SU-DHL-6 (cell line): Measurements from ENCODE around the gene PLD3.
A peak's percentile ranks its signal among the peaks of the same experiment; 100 is the strongest.

Experiments used
- H2AFZ ChIP-seq: fragments of 200-600 bp; sonication (generic); 2 replicates; pipeline ENCODE4 v1.6.1; 2014; ENCODE audit warnings: low read depth, mild to moderate bottlenecking, moderate library complexity, mixed read lengths, antibody characterized with exemption, low read length; ENCODE audit not compliant: severe bottlenecking
- H3F3A ChIP-seq: fragments of 200-600 bp; shearing (Covaris generic); 2 replicates; pipeline ENCODE4 v1.6.0; 2016; ENCODE audit warnings: antibody characterized with exemption, mild to moderate bottlenecking; ENCODE audit not compliant: insufficient read depth
- H3K27ac ChIP-seq: fragments of 200-600 bp; sonication (generic); 2 replicates; pipeline ENCODE4 v1.5.1; 2016; ENCODE audit warnings: low read depth, mild to moderate bottlenecking, low read length, moderate library complexity, mixed read lengths
- H3K27me3 ChIP-seq: fragments of 200-600 bp; sonication (generic), shearing (Covaris generic); 2 replicates; pipeline ENCODE4 v1.6.0; 2014; ENCODE audit warnings: mild to moderate bottlenecking, low read length
- H3K36me3 ChIP-seq: fragments of 200-600 bp; sonication (generic); 2 replicates; pipeline ENCODE4 v1.6.1; 2014; ENCODE audit warnings: mild to moderate bottlenecking, low read length, mixed read lengths
- H3K4me2 ChIP-seq: fragments of 300-600, 200-600 bp; shearing (Covaris generic), sonication (generic); 2 replicates; pipeline ENCODE4 v1.6.0; 2014; ENCODE audit warnings: low read length, low read depth, mild to moderate bottlenecking; ENCODE audit not compliant: poor library complexity, severe bottlenecking
- H3K4me3 ChIP-seq: fragments of 200-600 bp; sonication (generic); 2 replicates; pipeline ENCODE4 v1.5.1; 2014; ENCODE audit warnings: antibody characterized with exemption, low read length, mild to moderate bottlenecking, mixed read lengths; ENCODE audit not compliant: insufficient read depth, poor library complexity, severe bottlenecking
- H3K79me2 ChIP-seq: fragments of 200-600 bp; sonication (generic); 2 replicates; pipeline ENCODE4 v1.6.1; 2014; ENCODE audit warnings: mild to moderate bottlenecking, low read length, moderate library complexity; ENCODE audit not compliant: insufficient read depth
- H3K9ac ChIP-seq: fragments of 200-600 bp; sonication (generic); 2 replicates; pipeline ENCODE4 v1.7.0; 2014; ENCODE audit warnings: mild to moderate bottlenecking, low read length
- H3K9me2 ChIP-seq: fragments of 200-600 bp; sonication (generic); replicated peaks from 2 replicates; pipeline ENCODE4 v1.6.1; 2014; ENCODE audit warnings: low read length; ENCODE audit not compliant: insufficient read depth
- H3K9me3 ChIP-seq: fragments of 200-600 bp; sonication (generic); 2 replicates; pipeline ENCODE4 v1.6.1; 2014; ENCODE audit warnings: low read length, mixed read lengths; ENCODE audit not compliant: insufficient read depth
- H4K20me1 ChIP-seq: fragments of 200-600 bp; sonication (generic); 2 replicates; pipeline ENCODE4 v1.6.1; 2014; ENCODE audit warnings: low read depth, mild to moderate bottlenecking, antibody characterized with exemption, low read length, moderate library complexity, mixed read lengths
- CTCF ChIP-seq: fragments of 200-600 bp; sonication (generic); IDR thresholded peaks from one replicate; pipeline ENCODE4 v1.5.1; 2017; ENCODE audit warnings: antibody characterized with exemption, mild to moderate bottlenecking, low read length, moderate library complexity; ENCODE audit not compliant: insufficient read depth, poor library complexity, severe bottlenecking
- EZH2phosphoT487 ChIP-seq: fragments of 200-600 bp; sonication (generic), shearing (Covaris generic); conservative IDR thresholded peaks from 2 replicates; pipeline ENCODE4 v1.6.1; 2018; ENCODE audit warnings: mild to moderate bottlenecking, antibody characterized with exemption, low read length, moderate library complexity, mixed read lengths

PLD3 gene

GRCh38 chr19:40365010-40365409, 16.5 kb downstream of the PLD3 start:
- H3K9me2 ChIP-seq, result no peaks in the 10 kb centered on the region
- no peaks in the 10 kb centered on the region for H3K27me3 ChIP-seq
- no peak overlapping the region for H3K27ac ChIP-seq
- no peaks in the 10 kb centered on the region for H3K9me3 ChIP-seq
- H3K9ac ChIP-seq, result peak overlapping the region; percentile 45
- no peaks in the 10 kb centered on the region for H4K20me1 ChIP-seq
- no peaks in the 10 kb centered on the region for H3K79me2 ChIP-seq
- H2AFZ ChIP-seq, result peak overlapping the region; percentile 79
- H3K4me3 ChIP-seq, result peak overlapping the region; percentile 43
- no peaks in the 10 kb centered on the region for H3K36me3 ChIP-seq
- no peak for TF ChIP-seq EZH2phosphoT487
- no peak for TF ChIP-seq CTCF
- H3K4me2 ChIP-seq, result peak overlapping the region; percentile 73
- H3F3A ChIP-seq, result no peaks in the 10 kb centered on the region

DNA sequence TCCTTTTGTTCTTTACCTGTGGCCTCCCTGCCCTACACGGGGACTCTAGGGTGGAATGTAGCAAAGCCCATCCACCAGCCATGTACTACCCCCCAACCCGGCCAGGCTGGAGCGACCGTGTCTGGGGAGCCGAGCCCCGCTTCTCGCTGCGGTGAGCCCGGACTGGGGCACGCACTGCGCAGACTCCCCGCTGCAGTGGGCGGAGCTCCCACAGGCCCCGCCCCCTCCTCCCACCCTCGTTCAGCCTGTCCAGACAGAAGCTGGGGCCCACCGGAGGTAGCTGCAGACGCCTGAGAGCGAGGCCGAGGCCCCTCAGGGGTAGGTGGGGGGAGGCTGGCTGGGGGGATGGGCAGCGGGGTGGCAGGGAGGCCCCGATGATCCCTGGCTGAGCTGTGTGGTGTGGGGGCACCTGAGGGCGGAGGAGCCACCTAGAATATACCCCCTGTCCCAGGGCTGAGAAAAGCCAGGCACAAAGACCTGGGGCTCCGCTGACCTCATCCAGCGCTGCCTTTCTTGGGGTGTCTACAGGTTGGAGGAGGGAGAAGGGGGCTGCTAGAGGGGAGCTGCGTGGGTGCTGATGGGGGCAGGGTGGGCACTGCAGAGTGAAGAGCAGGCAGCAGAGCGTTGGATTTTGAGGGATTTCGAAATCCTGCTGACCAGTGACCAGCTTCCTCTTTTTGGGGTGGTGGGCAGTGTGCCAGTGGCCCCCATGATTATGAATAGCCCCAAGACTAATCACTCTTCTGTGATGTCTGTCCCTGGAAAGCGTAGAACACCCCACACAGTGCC, 17.3 kb downstream of the PLD3 start:
- H3K79me2 ChIP-seq, result no peaks in the 10 kb centered on the region
- peak overlapping the region; percentile 79 for H2AFZ ChIP-seq
- peak overlapping the region; percentile 73 for H3K4me2 ChIP-seq
- no peak for TF ChIP-seq CTCF
- TF ChIP-seq EZH2phosphoT487, result no peak
- no peaks in the 10 kb centered on the region for H3F3A ChIP-seq
- H3K9me3 ChIP-seq, result no peaks in the 10 kb centered on the region
- H3K27ac ChIP-seq, result no peak overlapping the region
- no peaks in the 10 kb centered on the region for H3K36me3 ChIP-seq
- H3K9ac ChIP-seq, result peak overlapping the region; percentile 45
- no peaks in the 10 kb centered on the region for H4K20me1 ChIP-seq
- peak overlapping the region; percentile 43 for H3K4me3 ChIP-seq
- no peaks in the 10 kb centered on the region for H3K9me2 ChIP-seq
- H3K27me3 ChIP-seq, result no peaks in the 10 kb centered on the region

DNA sequence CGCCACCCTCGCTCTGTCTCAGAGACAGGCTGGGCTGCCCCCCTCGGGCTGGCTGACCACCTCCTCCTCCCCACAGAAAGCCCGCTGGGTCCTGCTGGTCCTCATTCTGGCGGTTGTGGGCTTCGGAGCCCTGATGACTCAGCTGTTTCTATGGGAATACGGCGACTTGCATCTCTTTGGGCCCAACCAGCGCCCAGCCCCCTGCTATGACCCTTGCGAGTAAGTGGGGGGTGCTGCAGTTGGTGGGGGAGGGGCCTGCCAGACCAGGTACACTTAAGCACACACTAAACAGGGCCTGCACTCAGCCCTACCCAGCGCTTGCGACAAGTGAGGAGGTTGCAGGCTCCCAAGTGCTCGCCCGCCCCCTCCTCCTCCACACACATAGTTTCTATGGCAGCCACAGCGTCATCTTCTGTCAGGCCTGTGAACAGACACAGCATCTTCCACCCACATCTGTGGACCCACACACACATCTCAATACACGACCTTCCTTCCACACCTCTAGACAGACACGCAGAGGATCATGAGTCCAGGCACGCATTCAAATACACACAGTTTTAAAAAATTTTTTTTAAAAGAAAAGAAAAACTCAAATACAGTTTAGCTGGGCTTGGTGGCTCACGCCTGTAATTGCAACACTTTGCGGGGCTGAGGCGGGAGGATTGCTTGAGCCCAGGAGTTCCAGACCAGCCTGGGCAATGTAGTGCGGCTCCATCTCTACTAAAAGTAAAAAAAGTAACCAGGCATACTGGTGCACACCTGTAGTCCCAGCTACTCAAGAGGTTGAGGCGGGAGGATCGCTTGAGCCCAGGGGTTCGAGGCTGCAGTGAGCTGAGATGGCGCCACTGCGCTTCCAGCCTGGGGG, 18.4 kb downstream of the PLD3 start:
- Histone ChIP-seq H3F3A (no peaks in the 10 kb centered on the region), H3K27me3 (no peaks in the 10 kb centered on the region), H3K27ac (no peak overlapping the region), H3K4me2 (no peak overlapping the region), H3K36me3 (no peaks in the 10 kb centered on the region), H4K20me1 (no peaks in the 10 kb centered on the region), H3K9ac (no peak overlapping the region), H3K9me3 (no peaks in the 10 kb centered on the region), H3K4me3 (no peak overlapping the region), H3K9me2 (no peaks in the 10 kb centered on the region), H2AFZ (no peak overlapping the region), H3K79me2 (no peaks in the 10 kb centered on the region)
- TF ChIP-seq CTCF, result no peak
